GM19240 (cell line): ENCODE data around the gene SMURF2.
"Not testable (repeated sequence)": the region's sequence is repeated elsewhere in the genome, so short reads cannot be mapped to it uniquely, and the experiment has no call there.

Source experiments
- DNase-seq: peaks from one replicate; pipeline ENCODE4 v3.0.0; 2011; ENCODE audit warnings: low spot score; ENCODE audit not compliant: insufficient read length

The SMURF2 gene

DNA sequence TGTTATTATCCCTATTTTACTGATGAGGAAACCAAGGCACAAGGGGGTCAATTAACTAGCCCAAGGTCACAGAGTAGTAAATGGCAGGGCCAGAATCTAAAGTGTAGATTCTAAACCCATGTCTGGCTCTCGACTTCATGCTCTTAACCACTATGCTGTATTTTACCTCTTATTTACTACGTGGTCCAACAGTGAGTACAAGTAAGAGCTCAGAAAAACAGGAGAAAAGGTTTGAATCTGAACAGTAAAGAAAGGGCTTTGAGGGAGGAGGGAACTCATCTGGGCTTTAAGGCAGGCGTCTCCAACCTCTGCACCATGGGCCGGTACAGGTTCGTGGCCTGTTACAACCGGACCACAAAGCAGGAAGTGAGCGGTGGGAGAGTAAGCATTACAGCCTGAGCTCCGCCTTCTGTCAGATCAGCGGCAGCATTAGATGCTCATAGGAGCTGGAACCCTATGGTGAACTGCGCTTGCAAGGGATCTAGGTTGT lies 62.9 kb downstream of the SMURF2 start:
- DNase-seq, result peak; percentile 12

DNA sequence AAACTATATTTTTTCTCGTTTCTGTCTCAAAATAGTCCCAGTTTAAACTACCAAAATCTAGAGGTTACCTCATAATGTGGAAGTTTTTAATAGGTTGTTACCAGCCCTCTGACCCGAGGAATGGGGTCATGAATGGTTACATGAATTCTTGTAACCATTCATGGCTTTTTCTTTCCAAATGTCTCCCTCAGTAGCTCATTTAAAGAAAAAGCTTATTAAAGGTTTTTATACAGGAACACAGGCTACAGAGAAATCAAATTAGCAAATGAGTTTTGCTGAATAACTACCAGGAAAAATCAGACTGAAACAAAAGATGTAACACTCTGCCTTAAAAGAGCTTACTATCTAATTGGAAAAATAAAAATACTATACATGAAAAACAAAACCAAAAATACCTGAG lies 63.4 kb downstream of the SMURF2 start:
- no peak for DNase-seq

DNA sequence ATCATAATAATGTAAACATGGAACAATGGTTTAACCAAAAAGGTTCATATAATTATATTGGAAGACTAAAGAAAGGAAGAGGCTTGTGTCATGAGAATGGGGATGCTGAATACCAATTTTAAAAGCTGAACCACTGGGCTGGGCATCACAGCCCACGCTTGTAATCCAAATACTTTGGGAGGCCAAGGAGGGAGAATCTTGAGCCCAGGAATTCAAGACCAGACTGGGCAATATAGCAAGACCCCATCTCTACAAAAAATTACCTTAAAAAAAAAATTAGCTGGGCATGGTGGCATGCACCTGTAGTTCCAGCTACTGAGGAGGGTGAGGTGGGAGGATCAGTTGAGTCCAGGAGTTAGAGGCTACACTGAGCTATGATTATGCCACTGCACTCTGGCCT lies 65.1 kb downstream of the SMURF2 start:
- DNase-seq, result no peak

DNA sequence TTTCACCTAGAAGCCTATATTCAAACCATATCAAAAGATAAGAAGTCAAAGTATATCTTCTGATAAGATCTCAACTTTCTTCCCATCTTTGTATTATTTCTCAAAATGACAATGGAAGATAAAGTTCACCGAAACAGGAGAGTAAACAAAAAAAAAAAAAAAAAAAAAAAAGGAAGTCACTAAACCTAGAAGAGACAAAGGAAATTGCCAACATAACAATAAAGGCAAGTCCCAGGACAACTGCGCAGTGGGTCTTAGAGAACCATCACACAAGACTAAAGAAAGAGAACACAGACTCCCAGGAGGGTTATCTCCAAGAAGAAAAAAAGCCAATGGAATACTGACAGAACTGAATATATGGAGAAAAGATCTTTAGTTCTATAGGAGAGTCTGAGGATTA lies 65.7 kb downstream of the SMURF2 start:
- no peak for DNase-seq

DNA sequence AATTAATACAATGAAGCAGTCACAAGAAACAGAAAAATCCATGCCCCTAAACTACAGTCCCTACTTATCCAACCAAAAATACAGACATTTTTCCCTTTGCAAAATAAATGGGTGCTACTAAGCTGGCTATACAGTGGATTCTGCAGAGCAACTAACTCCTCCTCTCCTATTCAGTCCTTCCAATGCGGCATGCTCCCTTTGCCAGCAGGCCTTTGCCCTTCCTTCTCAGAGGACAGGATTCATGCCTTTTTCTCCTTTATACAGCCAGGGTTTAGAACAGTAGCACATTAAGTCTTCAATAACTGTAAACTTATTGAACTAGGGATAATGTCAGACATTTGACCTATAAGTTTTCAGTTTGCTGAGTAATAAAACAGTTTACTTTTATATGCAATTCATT lies 70.2 kb downstream of the SMURF2 start:
- no peak for DNase-seq

DNA sequence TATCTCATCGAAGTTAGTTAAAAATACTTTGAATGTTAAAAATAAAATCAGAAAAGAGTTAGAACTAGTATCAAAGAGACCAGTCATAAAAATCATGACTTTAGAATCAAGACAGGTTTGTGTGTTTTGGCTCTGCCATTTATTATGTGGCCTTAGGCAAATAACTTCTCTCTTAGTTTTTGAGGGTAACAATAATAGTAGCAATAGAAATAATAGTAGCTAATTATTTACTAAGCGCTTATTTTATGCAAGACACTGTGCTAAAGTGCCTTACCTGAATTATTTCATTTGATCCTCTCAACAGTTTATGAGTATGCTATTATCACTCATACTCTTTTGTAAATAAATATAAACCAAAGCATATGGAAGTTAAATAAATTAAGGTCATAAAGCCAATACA lies 77.0 kb downstream of the SMURF2 start:
- DNase-seq, result no peak

DNA sequence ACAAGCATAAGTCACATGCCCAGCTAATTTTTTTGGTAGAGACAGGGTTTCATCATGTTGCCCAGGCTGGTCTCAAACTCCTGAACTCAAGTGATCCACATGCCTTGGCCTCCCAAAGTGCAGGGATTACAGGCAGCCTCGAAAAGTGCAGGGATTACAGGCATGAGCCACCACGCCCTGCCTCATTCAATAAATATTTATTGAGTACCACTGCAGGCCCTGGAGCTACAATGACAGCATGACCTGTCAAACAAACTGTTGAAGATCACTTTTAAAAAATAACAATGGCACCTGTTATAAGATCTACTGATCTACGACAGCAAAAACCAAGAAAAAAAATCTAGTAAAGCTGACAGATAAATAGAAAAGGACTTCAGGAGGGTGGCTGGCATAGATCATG lies 79.1 kb downstream of the SMURF2 start:
- no peak for DNase-seq

DNA sequence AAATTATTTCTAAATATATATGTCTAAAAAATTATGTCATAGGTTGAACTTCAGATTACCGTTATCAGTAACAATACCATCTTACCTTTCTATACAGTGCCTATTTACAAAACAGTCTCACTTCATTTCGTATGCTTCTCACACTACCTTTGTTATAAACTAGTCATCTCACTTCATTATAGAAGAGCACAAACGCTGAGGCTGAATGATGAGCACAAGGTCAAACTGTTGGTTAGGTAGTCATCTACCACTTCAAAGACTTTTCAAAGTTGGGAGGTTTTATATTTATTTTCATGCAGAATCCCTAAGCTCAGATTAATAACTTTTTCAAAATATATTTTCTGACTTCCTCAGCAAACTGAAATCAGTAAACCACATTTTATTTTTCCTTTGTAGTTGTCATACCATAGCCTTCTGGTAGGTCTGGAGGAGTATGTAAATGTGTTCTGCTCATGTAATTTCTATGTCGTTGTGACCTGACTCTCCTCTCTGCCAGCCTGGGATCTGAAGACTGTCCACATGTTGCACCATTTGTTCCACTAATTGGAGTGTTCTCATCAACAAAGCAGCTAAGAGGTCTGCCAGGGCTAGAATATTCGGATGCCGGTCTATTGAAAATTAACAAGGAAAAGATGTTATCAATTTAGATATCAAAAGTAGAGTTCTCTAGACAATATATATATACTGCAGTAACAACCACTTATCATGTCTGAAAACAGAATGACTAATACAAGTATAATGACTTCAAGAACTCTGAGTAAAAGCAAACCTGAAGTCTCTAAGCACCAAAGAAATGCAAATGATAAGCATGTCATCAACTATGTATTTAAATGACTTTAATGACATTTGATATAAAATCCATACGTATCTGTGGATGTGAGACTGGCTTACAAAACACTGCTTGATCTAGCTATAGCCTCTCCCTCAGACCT lies 81.5 kb downstream of the SMURF2 start:
- DNase-seq, result no peak

DNA sequence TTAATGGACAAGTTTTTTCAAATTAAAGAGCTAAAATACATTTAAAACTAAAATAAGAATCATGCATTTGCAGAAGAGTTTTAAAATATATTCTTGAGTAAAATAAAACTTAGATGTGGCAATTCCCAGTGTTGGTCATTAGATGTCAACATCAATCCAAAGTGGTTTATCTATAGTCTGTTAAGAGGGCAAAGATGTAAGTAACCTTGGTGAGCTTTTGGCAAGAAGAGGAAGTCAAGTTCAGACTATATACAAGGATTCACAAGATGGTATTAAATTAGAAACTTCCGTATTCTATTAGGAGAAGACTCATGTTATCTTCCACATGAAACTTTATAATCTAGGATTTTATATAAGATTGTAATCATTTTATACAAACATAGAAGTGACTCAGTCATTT lies 82.2 kb downstream of the SMURF2 start:
- DNase-seq, result no peak

DNA sequence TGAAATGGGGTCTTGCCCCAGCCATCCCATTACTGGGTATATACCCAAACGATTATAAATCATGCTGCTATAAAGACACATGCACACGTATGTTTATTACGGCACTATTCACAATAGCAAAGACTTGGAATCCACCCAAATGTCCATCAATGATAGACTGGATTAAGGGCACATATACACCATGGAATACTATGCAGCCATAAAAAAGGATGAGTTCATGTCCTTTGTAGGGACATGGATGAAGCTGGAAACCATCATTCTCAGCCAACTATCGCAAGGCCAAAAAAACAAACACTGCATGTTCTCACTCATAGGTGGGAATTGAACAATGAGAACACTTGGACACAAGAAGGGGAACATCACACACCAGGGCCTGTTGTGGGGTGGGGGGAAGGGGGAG lies 85.1 kb downstream of the SMURF2 start:
- not testable (repeated sequence) for DNase-seq

DNA sequence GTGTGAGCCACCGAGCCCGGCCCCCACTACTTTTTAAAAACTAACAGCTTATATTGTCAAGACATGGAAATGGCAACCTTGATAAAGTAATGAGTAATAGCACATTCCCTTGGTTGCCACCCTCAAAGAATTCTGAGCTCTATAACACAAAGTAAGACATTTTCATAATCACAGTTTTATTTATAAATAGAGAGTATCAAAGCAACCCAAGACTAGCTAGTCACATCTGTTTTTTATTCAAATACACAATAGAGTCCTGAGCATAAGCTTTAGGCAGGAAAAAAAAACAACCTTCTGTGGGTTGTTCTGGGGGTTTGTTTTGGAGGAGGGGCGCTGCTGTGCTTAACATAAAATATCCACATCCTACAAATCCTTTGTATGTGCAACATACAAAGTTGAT lies 86.7 kb downstream of the SMURF2 start:
- DNase-seq, result no peak

DNA sequence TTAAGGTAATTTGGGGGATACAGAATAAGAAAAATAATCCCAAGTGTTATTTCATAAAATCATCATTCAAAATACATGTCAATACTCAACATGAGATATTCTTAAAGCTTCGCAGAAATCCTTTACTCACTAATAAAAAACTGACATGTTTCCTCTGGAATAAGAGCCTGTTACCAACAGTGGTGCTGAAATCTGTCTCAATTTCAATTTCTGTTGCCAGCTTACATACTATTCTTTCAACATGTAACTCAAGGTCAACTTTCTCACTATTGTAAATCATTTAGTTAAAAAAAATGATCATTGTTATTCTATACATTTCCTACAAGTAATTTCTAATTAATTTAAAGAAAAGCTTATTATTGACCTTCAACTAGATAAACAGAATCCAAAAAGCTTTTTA lies 87.5 kb downstream of the SMURF2 start:
- no peak for DNase-seq

DNA sequence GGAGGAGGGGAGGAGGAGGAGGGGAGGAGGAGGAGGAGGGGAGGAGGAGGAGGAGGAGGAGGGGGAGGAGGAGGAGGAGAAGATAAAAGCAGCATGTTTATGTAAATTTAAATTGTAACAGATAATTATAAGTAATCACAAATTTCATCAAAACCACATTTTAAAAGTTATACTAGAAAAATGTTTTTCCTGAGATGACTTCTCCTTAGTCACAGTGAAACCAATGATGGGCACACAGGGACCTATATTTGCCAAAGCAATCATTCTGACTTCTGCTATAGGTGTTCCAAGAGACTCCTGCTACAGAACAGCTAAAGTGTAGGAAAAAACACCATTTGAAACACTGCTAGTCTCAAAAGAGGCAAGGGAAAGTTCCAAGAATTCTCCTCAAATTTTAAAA lies 88.9 kb downstream of the SMURF2 start:
- no peak for DNase-seq

DNA sequence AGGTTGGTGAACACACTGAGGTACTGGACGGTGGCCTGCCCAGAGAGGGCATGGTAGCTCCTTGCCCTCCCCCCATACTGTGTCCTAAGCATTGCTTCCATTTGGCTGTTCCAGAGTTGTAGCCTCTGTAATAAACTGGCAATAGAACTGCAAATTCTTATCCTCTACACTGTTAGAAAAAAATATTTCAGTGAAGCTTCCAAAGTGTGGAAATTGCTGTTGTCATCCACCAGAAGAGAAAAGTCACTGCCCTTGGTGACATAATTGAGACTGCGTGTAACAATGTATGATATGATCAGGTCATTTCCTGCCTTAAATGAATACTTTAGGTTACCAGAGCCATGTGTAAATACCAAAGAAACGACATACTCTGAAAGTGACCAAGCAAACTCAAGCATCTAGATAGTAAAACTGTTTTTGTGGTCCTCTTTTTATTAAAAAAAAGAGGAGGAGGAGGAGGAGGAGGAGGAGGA lies 89.4 kb downstream of the SMURF2 start:
- no peak for DNase-seq

DNA sequence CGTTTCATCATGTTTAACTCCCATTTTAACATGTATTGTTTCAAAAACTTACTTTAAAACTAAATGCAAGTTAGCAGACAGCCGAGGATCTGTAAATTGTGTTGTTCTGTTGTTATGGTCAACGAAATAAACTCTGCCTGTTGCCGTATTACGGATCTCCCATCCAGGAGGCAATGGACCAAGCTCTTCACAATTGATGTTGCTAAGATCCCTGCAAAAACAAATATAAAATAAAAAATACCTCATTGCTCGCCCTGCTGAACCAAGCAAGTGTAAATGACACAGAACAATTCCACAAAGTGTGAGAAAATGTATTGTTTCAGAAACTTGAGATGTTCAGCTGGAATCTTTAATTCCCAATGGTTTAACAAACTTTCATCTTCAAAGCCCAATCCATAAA lies 90.4 kb downstream of the SMURF2 start:
- DNase-seq, result no peak

DNA sequence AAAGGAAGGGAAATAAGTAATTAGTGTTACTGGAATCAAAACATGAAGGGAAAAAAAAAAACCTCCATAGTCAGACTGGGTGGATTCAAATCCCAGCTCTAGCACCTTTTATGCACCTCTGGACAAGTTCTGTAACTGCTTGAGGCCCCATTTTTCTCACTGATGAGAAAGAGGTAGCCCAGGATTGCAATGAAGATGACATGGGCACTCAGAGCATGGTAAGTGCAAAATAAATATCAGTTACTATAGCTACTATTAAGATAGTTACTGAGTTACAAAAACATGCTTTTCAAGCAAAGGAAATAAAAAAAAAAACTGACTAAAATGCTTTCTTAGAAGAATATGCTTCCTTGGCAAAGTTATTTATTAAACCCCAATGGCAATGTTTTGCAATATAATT lies 96.5 kb downstream of the SMURF2 start:
- no peak for DNase-seq

DNA sequence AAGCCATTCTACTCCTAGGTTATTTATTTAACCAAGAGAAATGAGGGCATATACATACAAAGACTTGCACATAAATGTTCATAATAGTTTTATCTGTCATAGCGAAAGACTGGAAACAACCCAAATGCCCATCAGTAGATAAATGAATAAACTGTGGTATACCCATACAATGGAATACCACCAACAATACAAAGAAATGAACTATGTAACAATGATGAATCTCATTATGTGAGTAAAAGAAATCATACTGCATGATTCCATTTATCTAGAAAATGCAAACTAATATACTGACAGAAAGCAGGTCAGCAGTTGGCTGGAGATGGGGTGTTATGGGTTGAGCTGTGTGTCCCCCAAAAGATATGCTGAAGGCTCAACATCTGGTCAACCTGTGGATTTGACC lies 98.0 kb downstream of the SMURF2 start:
- DNase-seq, result no peak

DNA sequence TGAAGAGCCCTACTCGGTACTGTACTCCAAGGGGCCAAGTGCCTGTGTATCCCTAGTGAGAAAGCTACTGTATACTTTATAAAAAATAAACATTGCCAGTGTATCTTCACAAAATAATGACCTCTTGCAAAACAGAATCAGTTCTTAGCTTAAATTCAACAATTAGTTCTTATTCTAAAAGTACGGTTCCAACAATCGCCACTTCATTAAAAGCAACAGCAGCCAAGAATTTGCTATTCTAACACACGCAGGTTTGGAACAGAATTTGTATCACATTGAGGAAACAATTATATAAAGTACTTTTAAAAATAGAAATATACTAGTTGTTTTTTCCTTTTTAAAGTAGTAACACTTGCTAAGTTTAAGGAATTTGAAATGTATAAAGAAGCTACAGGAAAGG lies 106.8 kb downstream of the SMURF2 start:
- DNase-seq, result no peak

DNA sequence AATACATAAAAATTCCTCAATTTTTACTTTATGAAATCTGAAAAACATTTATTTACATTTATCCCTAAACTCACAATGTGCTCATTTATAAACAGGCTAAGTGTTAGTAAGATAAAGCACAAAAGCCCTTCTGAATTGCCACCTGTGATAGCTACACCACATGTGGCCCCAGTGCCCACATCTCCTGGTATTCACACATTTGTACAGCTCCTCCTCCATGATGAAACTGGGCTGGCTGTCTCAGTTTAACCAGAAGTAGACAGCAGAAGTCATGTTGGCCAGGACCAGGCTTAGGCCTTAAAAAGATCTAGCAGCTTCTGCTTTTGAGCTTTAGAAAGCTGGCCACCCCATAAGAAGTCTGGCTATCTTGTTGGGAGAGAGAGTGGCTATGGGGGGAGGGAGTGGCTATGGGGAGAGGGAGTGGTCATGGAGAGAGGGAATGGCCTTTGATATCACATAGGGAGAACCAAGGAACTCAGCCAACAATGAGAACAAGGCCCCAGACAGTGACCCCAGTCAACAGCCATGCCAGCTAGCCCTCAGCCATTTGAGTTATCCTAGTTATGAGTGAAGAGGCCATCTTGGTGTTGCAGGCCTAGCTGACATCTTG lies 108.0 kb downstream of the SMURF2 start:
- no peak for DNase-seq

DNA sequence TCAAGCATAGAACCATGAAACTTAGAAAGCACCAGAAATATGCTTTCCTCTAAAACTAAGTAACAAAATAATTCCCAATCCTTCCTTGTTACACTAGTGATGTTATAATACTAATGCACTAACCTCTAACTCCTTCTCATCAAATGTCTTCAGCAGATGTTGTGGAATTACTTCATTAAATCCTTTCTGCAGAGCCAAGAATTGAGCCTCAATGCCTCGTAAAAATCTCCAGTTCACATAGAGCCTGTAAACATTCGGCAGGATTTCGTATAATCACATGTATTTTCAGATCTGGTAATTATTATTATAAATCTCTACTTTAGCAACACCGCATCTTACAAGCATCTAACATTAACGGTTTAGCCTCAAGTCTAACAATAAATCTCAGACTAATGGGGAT lies 110.6 kb downstream of the SMURF2 start:
- DNase-seq, result no peak

DNA sequence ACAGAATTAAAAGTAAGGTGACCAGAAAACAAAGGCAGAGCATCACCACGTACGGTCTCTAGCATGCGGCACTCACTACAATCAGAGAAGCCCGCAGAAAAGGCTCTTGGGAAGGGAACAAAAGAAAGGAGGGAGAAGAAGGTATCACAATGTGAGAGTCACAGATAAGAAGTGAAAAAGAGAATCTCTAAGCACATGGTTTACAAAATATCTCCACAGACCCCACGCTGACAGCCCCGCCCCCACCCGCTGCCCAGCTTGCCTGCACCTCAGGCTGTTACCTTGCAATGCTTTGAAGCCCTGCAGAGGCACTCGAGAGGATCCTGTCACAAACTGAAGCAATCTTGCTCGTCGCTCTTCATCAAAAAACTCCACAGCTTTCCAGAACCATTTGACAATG lies 114.8 kb downstream of the SMURF2 start:
- DNase-seq, result no peak

DNA sequence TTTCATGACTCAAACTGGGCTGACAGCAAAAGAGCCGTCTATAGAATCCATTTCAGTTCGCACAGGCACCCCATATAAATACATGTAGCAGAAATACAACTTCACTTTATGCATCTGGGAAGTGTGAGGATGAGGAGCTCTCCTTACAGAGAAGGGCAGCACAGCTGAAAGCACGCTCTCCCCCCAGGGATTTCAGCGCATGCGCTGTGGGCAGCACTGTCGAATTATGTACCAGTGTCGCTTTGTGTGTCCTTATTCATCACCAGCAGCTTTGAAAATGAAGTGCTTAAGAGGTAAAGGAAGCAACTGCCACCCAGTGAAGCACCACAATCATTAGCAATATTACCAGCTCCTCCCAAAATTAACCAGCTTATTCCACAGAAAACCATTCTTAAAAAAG lies 115.4 kb downstream of the SMURF2 start:
- no peak for DNase-seq

DNA sequence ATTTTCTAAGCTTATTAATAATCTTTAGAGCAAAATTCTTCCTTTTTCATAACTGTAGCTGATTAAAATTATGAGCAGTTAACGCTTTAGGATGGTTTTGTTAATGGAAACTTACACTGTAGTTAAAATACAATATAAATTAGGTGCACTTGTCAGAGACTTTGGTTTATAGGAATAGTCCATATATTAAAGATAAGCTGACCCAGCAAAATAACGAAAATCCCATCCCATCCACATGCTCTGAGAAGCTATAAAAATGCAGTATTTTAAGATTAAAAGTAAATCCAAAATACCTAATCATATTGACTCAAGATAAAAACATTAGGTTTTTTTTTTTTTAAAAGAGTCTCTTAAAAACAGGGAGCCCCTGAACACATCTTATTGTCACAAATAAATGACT lies 117.4 kb downstream of the SMURF2 start:
- DNase-seq, result no peak
